PC-9 (cell line): ENCODE measurements around the gene GPR35.

Experiments
- CTCF ChIP-seq: fragments of 200-600 bp; sonication (generic); conservative IDR thresholded peaks from 2 replicates; pipeline ENCODE4 v1.6.1; 2017; ENCODE audit warnings: mixed run types, antibody characterized with exemption, mild to moderate bottlenecking, moderate library complexity
- EZH2 ChIP-seq: fragments of 200-600 bp; sonication (generic); IDR thresholded peaks from 2 replicates; pipeline ENCODE4 v1.8.0; 2017; ENCODE audit warnings: antibody characterized with exemption, low read depth

- TF ChIP-seq CTCF (no peak), EZH2 (no peak)
Measured at GRCh38 chr2:240662681-240663080, 37.4 kb downstream of the GPR35 start.
